ENCODE data around the gene ANXA2R.
A peak's percentile ranks its signal among the peaks of the same experiment; 100 is the strongest.

Gene ANXA2R

DNA sequence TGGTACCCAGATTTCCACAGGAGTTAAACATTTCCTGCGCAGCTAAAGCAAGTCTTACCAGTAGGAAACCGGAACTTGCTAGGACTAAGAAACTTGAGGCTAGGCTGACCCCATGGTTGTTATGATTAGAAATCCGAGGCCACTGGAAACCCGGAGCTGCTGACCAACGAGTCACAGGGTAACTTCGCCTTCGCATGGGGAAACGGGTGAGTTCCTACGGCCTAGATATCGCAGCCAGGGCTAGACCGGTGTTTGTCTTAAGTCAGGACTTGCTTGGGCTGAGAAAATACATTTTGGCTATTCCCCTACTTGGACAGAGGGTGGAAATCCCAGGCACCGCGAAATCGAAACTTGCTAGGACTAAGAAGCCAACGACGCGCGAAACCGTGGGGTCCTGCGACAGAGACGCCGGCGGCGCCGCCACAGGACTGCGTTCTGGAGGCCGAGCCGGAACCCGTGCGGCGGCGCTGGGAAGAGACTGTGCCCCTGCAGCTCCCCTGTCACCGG, 1.6 kb upstream of the ANXA2R start:
- CTCF ChIA-PET: interaction anchor here (0.7 to 3.1 kb wide), 26 partner anchors 10 to 636 kb away, joined by 3 to 33 read pairs (median 6); no protein-coding TSS in a partner anchor
- peak overlapping the region; percentile 80 for H3K27ac ChIP-seq (ENCODE audit: extremely low read depth, low read depth, low read length)
- no peaks in the 10 kb centered on the region for H3K36me3 ChIP-seq (ENCODE audit: control insufficient read depth in 2 of 2, insufficient read depth in 1 of 2, low read length in 2 of 2)
- TF ChIP-seq ZBTB48 (tag by site-specific recombination; IDR thresholded peaks at IDR 0.05) (peak; percentile 13; the same call in 1 of the 2 replicates), ZNF600 (tag by site-specific recombination; IDR thresholded peaks at IDR 0.05) (peak; percentile 95), ZXDB (tag by site-specific recombination; IDR thresholded peaks at IDR 0.05) (peak; percentile 73; the same call in 1 of the 2 replicates), ZFP3 (tag by site-specific recombination; IDR thresholded peaks at IDR 0.05; ENCODE audit: low read depth) (no peak), ZNF423 (tag by site-specific recombination; IDR thresholded peaks at IDR 0.05) (peak; percentile 26; the same call in 1 of the 2 replicates), HOXA7 (CRISPR knock-in tag; IDR thresholded peaks at IDR 0.05; ENCODE audit: borderline replicate concordance) (no peak), IKZF3 (tag by site-specific recombination; IDR thresholded peaks at IDR 0.05) (0 out of 2 replicates have a peak, but pooled peaks have one; percentile 12), ZNF585B (tag by site-specific recombination; IDR thresholded peaks at IDR 0.05) (no peak; the same call in 1 of the 2 replicates), ZIC2 (tag by site-specific recombination; IDR thresholded peaks at IDR 0.05) (peak; percentile 60), ZNF266 (tag by site-specific recombination; IDR thresholded peaks at IDR 0.05; ENCODE audit: low read depth) (no peak), SETDB1 (IDR thresholded peaks at IDR 0.05; ENCODE audit: insufficient read length, low read length) (no peak), ZFP37 (tag by site-specific recombination; IDR thresholded peaks at IDR 0.05) (0 out of 2 replicates have a peak, but pooled peaks have one; percentile 29), ZNF521 (tag by site-specific recombination; IDR thresholded peaks at IDR 0.05) (no peak), ZSCAN30 (tag by site-specific recombination; IDR thresholded peaks at IDR 0.05) (0 out of 2 replicates have a peak, but pooled peaks have one; percentile 19), ZBTB1 (tag by site-specific recombination; IDR thresholded peaks at IDR 0.05) (no peak), GLIS2 (tag by site-specific recombination; IDR thresholded peaks at IDR 0.05) (peak; percentile 77)
- TF ChIP-seq, protein P1, sequence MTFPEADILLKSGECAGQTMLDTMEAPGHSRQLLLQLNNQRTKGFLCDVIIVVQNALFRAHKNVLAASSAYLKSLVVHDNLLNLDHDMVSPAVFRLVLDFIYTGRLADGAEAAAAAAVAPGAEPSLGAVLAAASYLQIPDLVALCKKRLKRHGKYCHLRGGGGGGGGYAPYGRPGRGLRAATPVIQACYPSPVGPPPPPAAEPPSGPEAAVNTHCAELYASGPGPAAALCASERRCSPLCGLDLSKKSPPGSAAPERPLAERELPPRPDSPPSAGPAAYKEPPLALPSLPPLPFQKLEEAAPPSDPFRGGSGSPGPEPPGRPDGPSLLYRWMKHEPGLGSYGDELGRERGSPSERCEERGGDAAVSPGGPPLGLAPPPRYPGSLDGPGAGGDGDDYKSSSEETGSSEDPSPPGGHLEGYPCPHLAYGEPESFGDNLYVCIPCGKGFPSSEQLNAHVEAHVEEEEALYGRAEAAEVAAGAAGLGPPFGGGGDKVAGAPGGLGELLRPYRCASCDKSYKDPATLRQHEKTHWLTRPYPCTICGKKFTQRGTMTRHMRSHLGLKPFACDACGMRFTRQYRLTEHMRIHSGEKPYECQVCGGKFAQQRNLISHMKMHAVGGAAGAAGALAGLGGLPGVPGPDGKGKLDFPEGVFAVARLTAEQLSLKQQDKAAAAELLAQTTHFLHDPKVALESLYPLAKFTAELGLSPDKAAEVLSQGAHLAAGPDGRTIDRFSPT (tag by site-specific recombination; IDR thresholded peaks at IDR 0.05): no peak
- TF ChIP-seq, protein P2, sequence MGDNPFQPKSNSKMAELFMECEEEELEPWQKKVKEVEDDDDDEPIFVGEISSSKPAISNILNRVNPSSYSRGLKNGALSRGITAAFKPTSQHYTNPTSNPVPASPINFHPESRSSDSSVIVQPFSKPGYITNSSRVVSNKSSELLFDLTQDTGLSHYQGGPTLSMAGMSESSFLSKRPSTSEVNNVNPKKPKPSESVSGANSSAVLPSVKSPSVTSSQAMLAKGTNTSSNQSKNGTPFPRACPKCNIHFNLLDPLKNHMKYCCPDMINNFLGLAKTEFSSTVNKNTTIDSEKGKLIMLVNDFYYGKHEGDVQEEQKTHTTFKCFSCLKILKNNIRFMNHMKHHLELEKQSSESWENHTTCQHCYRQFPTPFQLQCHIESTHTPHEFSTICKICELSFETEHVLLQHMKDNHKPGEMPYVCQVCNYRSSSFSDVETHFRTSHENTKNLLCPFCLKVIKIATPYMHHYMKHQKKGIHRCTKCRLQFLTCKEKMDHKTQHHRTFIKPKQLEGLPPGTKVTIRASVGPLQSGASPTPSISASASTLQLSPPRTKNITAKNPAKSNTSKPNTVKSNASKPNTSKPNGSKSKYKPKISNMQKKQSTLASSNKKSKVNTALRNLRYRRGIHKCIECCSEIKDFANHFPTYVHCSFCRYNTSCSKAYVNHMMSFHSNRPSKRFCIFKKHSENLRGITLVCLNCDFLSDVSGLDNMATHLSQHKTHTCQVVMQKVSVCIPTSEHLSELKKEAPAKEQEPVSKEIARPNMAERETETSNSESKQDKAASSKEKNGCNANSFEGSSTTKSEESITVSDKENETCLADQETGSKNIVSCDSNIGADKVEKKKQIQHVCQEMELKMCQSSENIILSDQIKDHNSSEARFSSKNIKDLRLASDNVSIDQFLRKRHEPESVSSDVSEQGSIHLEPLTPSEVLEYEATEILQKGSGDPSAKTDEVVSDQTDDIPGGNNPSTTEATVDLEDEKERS (tag by site-specific recombination; IDR thresholded peaks at IDR 0.05): no peak
- TF ChIP-seq, protein P3, sequence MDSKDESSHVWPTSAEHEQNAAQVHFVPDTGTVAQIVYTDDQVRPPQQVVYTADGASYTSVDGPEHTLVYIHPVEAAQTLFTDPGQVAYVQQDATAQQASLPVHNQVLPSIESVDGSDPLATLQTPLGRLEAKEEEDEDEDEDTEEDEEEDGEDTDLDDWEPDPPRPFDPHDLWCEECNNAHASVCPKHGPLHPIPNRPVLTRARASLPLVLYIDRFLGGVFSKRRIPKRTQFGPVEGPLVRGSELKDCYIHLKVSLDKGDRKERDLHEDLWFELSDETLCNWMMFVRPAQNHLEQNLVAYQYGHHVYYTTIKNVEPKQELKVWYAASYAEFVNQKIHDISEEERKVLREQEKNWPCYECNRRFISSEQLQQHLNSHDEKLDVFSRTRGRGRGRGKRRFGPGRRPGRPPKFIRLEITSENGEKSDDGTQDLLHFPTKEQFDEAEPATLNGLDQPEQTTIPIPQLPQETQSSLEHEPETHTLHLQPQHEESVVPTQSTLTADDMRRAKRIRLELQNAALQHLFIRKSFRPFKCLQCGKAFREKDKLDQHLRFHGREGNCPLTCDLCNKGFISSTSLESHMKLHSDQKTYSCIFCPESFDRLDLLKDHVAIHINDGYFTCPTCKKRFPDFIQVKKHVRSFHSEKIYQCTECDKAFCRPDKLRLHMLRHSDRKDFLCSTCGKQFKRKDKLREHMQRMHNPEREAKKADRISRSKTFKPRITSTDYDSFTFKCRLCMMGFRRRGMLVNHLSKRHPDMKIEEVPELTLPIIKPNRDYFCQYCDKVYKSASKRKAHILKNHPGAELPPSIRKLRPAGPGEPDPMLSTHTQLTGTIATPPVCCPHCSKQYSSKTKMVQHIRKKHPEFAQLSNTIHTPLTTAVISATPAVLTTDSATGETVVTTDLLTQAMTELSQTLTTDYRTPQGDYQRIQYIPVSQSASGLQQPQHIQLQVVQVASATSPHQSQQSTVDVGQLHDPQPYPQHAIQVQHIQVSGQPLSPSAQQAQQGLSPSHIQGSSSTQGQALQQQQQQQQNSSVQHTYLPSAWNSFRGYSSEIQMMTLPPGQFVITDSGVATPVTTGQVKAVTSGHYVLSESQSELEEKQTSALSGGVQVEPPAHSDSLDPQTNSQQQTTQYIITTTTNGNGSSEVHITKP (tag by site-specific recombination; IDR thresholded peaks at IDR 0.05): peak; percentile 48; the same call in 1 of the 2 replicates
- TF ChIP-seq, protein P4, sequence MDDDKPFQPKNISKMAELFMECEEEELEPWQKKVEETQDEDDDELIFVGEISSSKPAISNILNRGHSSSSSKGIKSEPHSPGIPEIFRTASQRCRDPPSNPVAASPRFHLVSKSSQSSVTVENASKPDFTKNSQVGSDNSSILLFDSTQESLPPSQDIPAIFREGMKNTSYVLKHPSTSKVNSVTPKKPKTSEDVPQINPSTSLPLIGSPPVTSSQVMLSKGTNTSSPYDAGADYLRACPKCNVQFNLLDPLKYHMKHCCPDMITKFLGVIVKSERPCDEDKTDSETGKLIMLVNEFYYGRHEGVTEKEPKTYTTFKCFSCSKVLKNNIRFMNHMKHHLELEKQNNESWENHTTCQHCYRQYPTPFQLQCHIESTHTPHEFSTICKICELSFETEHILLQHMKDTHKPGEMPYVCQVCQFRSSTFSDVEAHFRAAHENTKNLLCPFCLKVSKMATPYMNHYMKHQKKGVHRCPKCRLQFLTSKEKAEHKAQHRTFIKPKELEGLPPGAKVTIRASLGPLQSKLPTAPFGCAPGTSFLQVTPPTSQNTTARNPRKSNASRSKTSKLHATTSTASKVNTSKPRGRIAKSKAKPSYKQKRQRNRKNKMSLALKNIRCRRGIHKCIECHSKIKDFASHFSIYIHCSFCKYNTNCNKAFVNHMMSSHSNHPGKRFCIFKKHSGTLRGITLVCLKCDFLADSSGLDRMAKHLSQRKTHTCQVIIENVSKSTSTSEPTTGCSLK (tag by site-specific recombination; IDR thresholded peaks at IDR 0.05): no peak
- TF ChIP-seq, protein P5, sequence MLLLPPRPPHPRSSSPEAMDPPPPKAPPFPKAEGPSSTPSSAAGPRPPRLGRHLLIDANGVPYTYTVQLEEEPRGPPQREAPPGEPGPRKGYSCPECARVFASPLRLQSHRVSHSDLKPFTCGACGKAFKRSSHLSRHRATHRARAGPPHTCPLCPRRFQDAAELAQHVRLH (tag by site-specific recombination; IDR thresholded peaks at IDR 0.05): peak; percentile 72; the same call in 1 of the 2 replicates
- TF ChIP-seq, protein P6, sequence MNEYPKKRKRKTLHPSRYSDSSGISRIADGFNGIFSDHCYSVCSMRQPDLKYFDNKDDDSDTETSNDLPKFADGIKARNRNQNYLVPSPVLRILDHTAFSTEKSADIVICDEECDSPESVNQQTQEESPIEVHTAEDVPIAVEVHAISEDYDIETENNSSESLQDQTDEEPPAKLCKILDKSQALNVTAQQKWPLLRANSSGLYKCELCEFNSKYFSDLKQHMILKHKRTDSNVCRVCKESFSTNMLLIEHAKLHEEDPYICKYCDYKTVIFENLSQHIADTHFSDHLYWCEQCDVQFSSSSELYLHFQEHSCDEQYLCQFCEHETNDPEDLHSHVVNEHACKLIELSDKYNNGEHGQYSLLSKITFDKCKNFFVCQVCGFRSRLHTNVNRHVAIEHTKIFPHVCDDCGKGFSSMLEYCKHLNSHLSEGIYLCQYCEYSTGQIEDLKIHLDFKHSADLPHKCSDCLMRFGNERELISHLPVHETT (tag by site-specific recombination; IDR thresholded peaks at IDR 0.05): no peak
- TF ChIP-seq, protein P7, sequence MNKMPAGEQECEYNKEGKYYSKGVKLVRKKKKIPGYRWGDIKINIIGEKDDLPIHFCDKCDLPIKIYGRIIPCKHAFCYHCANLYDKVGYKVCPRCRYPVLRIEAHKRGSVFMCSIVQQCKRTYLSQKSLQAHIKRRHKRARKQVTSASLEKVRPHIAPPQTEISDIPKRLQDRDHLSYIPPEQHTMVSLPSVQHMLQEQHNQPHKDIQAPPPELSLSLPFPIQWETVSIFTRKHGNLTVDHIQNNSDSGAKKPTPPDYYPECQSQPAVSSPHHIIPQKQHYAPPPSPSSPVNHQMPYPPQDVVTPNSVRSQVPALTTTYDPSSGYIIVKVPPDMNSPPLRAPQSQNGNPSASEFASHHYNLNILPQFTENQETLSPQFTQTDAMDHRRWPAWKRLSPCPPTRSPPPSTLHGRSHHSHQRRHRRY (tag by site-specific recombination; IDR thresholded peaks at IDR 0.05): no peak

More for the DNA sequence above, 1.6 kb upstream of the ANXA2R start:
- Histone ChIP-seq H3K4me1 (ENCODE audit: control insufficient read depth, insufficient read depth, low read length) (no peaks in the 10 kb centered on the region), H3K4me3 (ENCODE audit: low read depth, low read length) (peak overlapping the region; percentile 56), H3K9me3 (ENCODE audit: control insufficient read depth, insufficient read depth, low read depth, low read length) (no peaks in the 10 kb centered on the region)
- POLR2A ChIA-PET: interaction anchor here (0.6 to 3.1 kb wide), 11 partner anchors 10 to 348 kb away, joined by 3 to 33 read pairs (median 7); partner anchors contain the start of gene ZNF131

Data from HEK293 (cell line).